Measurements from ENCODE around the gene MS4A4E. TPM values are rescaled to one million over a fixed set of nuclear protein-coding genes. Genes with fewer than 3 reads are reported as not detected.
"Not testable (repeated sequence)": the region's sequence is repeated elsewhere in the genome, so short reads cannot be mapped to it uniquely, and the experiment has no call there.

MS4A4E gene
- total RNA-seq = 10 to 100 TPM in 1 of 6 donors, 1 to 10 TPM in 4, under 1 TPM in 1; 0.89 to 27.2 (median 3.2) TPM

GRCh38 chr11:60242740-60243239 lies at the start of gene MS4A4E:
MS4A4E (minus strand) TSS chr11:60243137; CDS start chr11:60230055, 13,082 bp downstream.
- WGBS, 2 donors = 74 to 82% methylated on average over 5 of the region's 5 CpGs
- Histone ChIP-seq H3K36me3 (no peaks in the 10 kb centered on the region), H3K9me3 (no peaks in the 10 kb centered on the region), H3K27me3 (no peaks in the 10 kb centered on the region), H3K4me1 (no peaks in the 10 kb centered on the region), H3K4me3 (peak within 1 kb of the TSS in 1 of 4 donors; percentile 9), H3K27ac (no peak within 1 kb of the TSS)
- ATAC-seq (ENCODE audit: low FRiP score in 2 of 2) (peak in 1 of 2 donors; percentile 64), DNase-seq (no peak)
- TF ChIP-seq EP300 (IDR thresholded peaks at IDR 0.05) = no peak
- TF ChIP-seq POLR2A (IDR thresholded peaks at IDR 0.05) = no peak
- TF ChIP-seq CTCF (IDR thresholded peaks at IDR 0.05) = no peak
- TF ChIP-seq POLR2AphosphoS5 (IDR thresholded peaks at IDR 0.05) = no peak

GRCh38 chr11:60292145-60292544 lies 49.2 kb upstream of the MS4A4E start:
- ATAC-seq (ENCODE audit: low FRiP score in 2 of 2) = peak in 1 of 2 donors; percentile 16
- Histone ChIP-seq H3K4me3 (no peak overlapping the region), H3K27me3 (no peaks in the 10 kb centered on the region), H3K4me1 (no peaks in the 10 kb centered on the region), H3K9me3 (no peaks in the 10 kb centered on the region), H3K36me3 (no peaks in the 10 kb centered on the region), H3K27ac (no peak overlapping the region)
- WGBS, 2 donors = 80 to 82% methylated on average over 2 of the region's 2 CpGs
- TF ChIP-seq POLR2A (IDR thresholded peaks at IDR 0.05) = peak in 1 of 4 donors; percentile 22
- no peak for TF ChIP-seq EP300 (IDR thresholded peaks at IDR 0.05)
- no peak for TF ChIP-seq POLR2AphosphoS5 (IDR thresholded peaks at IDR 0.05)
- TF ChIP-seq CTCF (IDR thresholded peaks at IDR 0.05) = no peak
- DNase-seq = no peak

GRCh38 chr11:60288531-60288930 lies 45.6 kb upstream of the MS4A4E start:
- ATAC-seq (ENCODE audit: low FRiP score in 2 of 2) = peak in 1 of 2 donors; percentile 55
- TF ChIP-seq POLR2AphosphoS5 (IDR thresholded peaks at IDR 0.05) (no peak), POLR2A (IDR thresholded peaks at IDR 0.05) (no peak), CTCF (IDR thresholded peaks at IDR 0.05) (no peak), EP300 (IDR thresholded peaks at IDR 0.05) (no peak)
- H3K27ac ChIP-seq = peak overlapping the region in 1 of 4 donors; percentile 37
- no peaks in the 10 kb centered on the region for H3K4me1 ChIP-seq
- no peak for DNase-seq
- H3K9me3 ChIP-seq = no peaks in the 10 kb centered on the region
- no peaks in the 10 kb centered on the region for H3K27me3 ChIP-seq
- 89% methylated on average over 1 of the region's 1 CpG; no CpG with 5 or more reads in 1 of the 2 donors for WGBS, 2 donors
- H3K36me3 ChIP-seq = no peaks in the 10 kb centered on the region
- H3K4me3 ChIP-seq = no peak overlapping the region

GRCh38 chr11:60285411-60286126 lies 42.6 kb upstream of the MS4A4E start:
- H3K36me3 ChIP-seq; ATAC-seq (ENCODE audit: low FRiP score in 2 of 2); H3K9me3 ChIP-seq; H3K4me1 ChIP-seq; H3K27me3 ChIP-seq; DNase-seq; H3K4me3 ChIP-seq: not testable (repeated sequence)
- peak overlapping the region in 1 of 4 donors; percentile 64 for H3K27ac ChIP-seq
- WGBS, 2 donors = 67 to 68% methylated on average over 7 of the region's 7 CpGs
- peak in 1 of 4 donors; percentile 56 for TF ChIP-seq POLR2A (IDR thresholded peaks at IDR 0.05)

- no peaks in the 10 kb centered on the region for H3K4me1 ChIP-seq
- 77 to 82% methylated on average over 2 of the region's 2 CpGs for WGBS, 2 donors
- DNase-seq = no peak
- no peaks in the 10 kb centered on the region for H3K9me3 ChIP-seq
- TF ChIP-seq CTCF (IDR thresholded peaks at IDR 0.05) (no peak), EP300 (IDR thresholded peaks at IDR 0.05) (peak in 1 of 4 donors; percentile 75), POLR2AphosphoS5 (IDR thresholded peaks at IDR 0.05) (no peak), POLR2A (IDR thresholded peaks at IDR 0.05) (peak in 1 of 4 donors; percentile 58)
- no peaks in the 10 kb centered on the region for H3K36me3 ChIP-seq
- ATAC-seq (ENCODE audit: low FRiP score in 2 of 2) = peak in 1 of 2 donors; percentile 58
- no peaks in the 10 kb centered on the region for H3K27me3 ChIP-seq
- H3K27ac ChIP-seq = peak overlapping the region in 3 of 4 donors; percentile 50 to 83 (median 70)
- H3K4me3 ChIP-seq = peak overlapping the region in 1 of 4 donors; percentile 34
These were observed 39.3 kb upstream of the MS4A4E start for GRCh38 chr11:60282286-60282685.

Data from upper lobe of left lung (tissue), 6 donors.